ENCODE data around the gene IFRD2.
"Not testable (repeated sequence)": the region's sequence is repeated elsewhere in the genome, so short reads cannot be mapped to it uniquely, and the experiment has no call there.

The IFRD2 gene

GRCh38 chr3:50300681-50301254 lies 8.5 kb upstream of the IFRD2 start:
- no peak for DNase-seq

GRCh38 chr3:50299929-50300680 lies 7.9 kb upstream of the IFRD2 start:
- DNase-seq: no peak

- DNase-seq: no peak
These were observed 7.4 kb upstream of the IFRD2 start for GRCh38 chr3:50299638-50299928.

- DNase-seq: peak; percentile 89
These were observed 6.8 kb upstream of the IFRD2 start, which contains the start of the genes HYAL3 and NAA80 for GRCh38 chr3:50298836-50299637. TSS of gene HYAL3 (minus strand) at chr3:50299405. CDS start at chr3:50295602, 3,803 bp downstream. TSS of gene NAA80 (minus strand) at chr3:50299405. CDS start at chr3:50297463, 1,942 bp downstream.

GRCh38 chr3:50297896-50298725 lies 5.9 kb upstream of the IFRD2 start:
- DNase-seq: no peak

- DNase-seq: no peak
These were observed 5.2 kb upstream of the IFRD2 start for GRCh38 chr3:50297384-50297775.

- DNase-seq: no peak
These were observed 4.6 kb upstream of the IFRD2 start for GRCh38 chr3:50296721-50297383.

GRCh38 chr3:50295553-50296431 lies 3.6 kb upstream of the IFRD2 start:
- DNase-seq: no peak

GRCh38 chr3:50294492-50295403 lies 2.5 kb upstream of the IFRD2 start:
- DNase-seq: no peak

GRCh38 chr3:50294089-50294488 lies 1.9 kb upstream of the IFRD2 start:
- DNase-seq: no peak

- DNase-seq: no peak
These were observed 1.0 kb upstream of the IFRD2 start for GRCh38 chr3:50293079-50293801.

- DNase-seq: no peak
These were observed 2.0 kb downstream of the IFRD2 start for GRCh38 chr3:50290161-50290641.

GRCh38 chr3:50289130-50289529 lies 3.1 kb downstream of the IFRD2 start:
- no peak for DNase-seq

GRCh38 chr3:50288387-50289007 lies 3.7 kb downstream of the IFRD2 start:
- no peak for DNase-seq

GRCh38 chr3:50287262-50287661 lies 5.0 kb downstream of the IFRD2 start:
- DNase-seq: no peak

GRCh38 chr3:50286322-50287227 lies 5.7 kb downstream of the IFRD2 start:
- no peak for DNase-seq

- not testable (repeated sequence) for DNase-seq
These were observed 8.1 kb downstream of the IFRD2 start for GRCh38 chr3:50284121-50284520.

Data from NCI-H748 treated with DMSO at 0.1 percent for 48 hours (cell line).